Islet of Langerhans (tissue), 1 donor: ENCODE data around the gene PHF21A.
A peak's percentile ranks its signal among the peaks of the same experiment; 100 is the strongest.
"Not testable (repeated sequence)": the region's sequence is repeated elsewhere in the genome, so short reads cannot be mapped to it uniquely, and the experiment has no call there.

ENCODE experiments used
- FAIRE-seq: peaks from one replicate; lab custom pipeline; 2011; peaks lifted over from hg19 to GRCh38; lab: Jason Lieb, UNC

Gene PHF21A

GRCh38 chr11:46120346-46121300, 631 bp downstream of the PHF21A start:
- FAIRE-seq = no peak

- FAIRE-seq = no peak
Observed at GRCh38 chr11:46119352-46120216, 1.7 kb downstream of the PHF21A start.

- no peak for FAIRE-seq
Observed at GRCh38 chr11:46118702-46119351, 2.4 kb downstream of the PHF21A start.

GRCh38 chr11:46117842-46118241, 3.4 kb downstream of the PHF21A start:
- FAIRE-seq = no peak

GRCh38 chr11:46116712-46117037, 4.6 kb downstream of the PHF21A start:
- FAIRE-seq = not testable (repeated sequence)

- FAIRE-seq = no peak
Observed at GRCh38 chr11:46116007-46116711, 5.1 kb downstream of the PHF21A start.

- no peak for FAIRE-seq
Observed at GRCh38 chr11:46114961-46115360, 6.3 kb downstream of the PHF21A start.

GRCh38 chr11:46114378-46114777, 6.9 kb downstream of the PHF21A start:
- no peak for FAIRE-seq

- FAIRE-seq = peak; percentile 38
Observed at GRCh38 chr11:46112961-46113607, 8.2 kb downstream of the PHF21A start.

GRCh38 chr11:46108751-46109150, 12.5 kb downstream of the PHF21A start:
- FAIRE-seq = no peak

- FAIRE-seq = no peak
Observed at GRCh38 chr11:46107780-46108179, 13.5 kb downstream of the PHF21A start.

GRCh38 chr11:46107408-46107718, 13.9 kb downstream of the PHF21A start:
- no peak for FAIRE-seq

- peak; percentile 71 for FAIRE-seq
Observed at GRCh38 chr11:46106530-46107407, 14.5 kb downstream of the PHF21A start.

- FAIRE-seq = no peak
Observed at GRCh38 chr11:46105926-46106325, 15.3 kb downstream of the PHF21A start.

- no peak for FAIRE-seq
Observed at GRCh38 chr11:46105134-46105628, 16.1 kb downstream of the PHF21A start.

- no peak for FAIRE-seq
Observed at GRCh38 chr11:46102843-46103242, 18.4 kb downstream of the PHF21A start.

- peak; percentile 55 for FAIRE-seq
Observed at GRCh38 chr11:46100670-46101069, 20.6 kb downstream of the PHF21A start.

- peak; percentile 73 for FAIRE-seq
Observed at GRCh38 chr11:46099963-46100316, 21.3 kb downstream of the PHF21A start.

GRCh38 chr11:46090375-46090774, 30.9 kb downstream of the PHF21A start:
- FAIRE-seq = no peak

GRCh38 chr11:46079662-46080061, 41.6 kb downstream of the PHF21A start:
- FAIRE-seq = no peak

- FAIRE-seq = no peak
Observed at GRCh38 chr11:46075928-46076327, 45.3 kb downstream of the PHF21A start.
